HG03439 (cell line): ENCODE measurements around the gene LCP2.

ENCODE experiments used
- ATAC-seq: cut with Tn5 transposase; IDR thresholded peaks from one replicate; pipeline ENCODE4 v1.9.1; 2021; ENCODE audit warnings: mild to moderate bottlenecking, moderate library complexity; ENCODE audit not compliant: unreplicated experiment

Gene LCP2

DNA sequence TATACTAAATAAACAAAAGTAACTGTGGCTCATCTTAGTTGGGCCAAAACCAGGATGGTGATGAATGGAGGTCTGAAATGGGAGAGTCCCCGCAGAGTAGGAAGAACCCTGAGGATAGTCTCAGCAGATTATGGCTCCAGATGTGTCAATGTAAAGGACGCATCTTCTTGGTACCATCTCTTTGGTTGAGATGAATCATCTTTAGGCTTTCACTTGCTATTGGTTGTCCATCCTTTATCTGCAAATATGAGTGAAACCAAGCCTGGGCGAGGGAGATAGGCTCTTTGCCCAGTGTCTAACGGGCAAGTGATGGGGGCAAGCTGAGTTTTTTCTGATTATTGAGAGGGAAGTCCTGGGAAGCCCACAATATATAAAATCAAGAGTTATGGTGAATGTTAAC is 19.4 kb upstream of the LCP2 start:
- ATAC-seq = no peak

DNA sequence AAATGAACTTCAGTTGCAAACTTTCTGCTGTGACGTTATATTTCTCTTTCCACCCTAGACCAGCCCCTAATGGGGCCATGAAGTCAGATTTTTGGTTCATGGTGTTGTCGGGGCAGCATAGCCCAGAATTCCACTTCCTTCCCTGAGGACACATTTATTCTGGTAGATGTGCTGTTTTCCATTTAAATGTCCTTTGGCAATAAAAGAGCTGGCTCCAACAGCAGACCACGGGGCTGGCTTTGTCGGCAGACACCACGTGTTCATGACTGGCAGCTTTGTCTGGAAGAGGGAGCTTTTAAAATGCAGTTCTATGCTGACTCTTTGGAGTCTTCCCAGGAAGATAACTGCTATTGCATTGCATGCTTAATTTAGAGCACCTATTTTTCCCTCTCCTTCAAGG is 17.6 kb upstream of the LCP2 start:
- no peak for ATAC-seq

DNA sequence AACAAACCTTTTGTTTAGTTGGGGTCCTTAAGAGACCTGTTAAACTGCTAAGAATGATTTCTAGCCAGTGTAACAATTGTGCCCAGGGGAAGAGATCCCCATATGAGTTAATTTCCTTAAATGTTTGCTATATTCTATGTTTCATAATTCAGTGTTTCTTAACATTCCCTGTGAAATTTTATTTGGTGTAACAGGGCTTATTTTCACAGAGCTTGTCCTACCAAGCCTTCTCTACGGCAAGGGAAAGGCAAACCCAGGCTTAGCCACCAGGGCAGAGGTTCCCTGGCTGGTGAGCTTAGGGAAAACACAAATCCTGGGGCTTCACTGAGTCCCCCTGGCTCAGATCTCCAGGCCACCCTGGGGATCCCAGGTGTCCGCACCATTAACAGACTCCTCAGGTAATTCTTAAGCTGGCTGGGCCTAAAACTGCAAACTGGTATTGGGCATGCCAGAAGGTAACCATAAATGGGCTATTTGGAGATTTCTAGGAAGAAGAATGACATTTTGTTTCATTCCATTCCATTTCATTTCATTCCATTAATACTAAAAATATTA is 17.0 kb upstream of the LCP2 start:
- ATAC-seq = no peak

DNA sequence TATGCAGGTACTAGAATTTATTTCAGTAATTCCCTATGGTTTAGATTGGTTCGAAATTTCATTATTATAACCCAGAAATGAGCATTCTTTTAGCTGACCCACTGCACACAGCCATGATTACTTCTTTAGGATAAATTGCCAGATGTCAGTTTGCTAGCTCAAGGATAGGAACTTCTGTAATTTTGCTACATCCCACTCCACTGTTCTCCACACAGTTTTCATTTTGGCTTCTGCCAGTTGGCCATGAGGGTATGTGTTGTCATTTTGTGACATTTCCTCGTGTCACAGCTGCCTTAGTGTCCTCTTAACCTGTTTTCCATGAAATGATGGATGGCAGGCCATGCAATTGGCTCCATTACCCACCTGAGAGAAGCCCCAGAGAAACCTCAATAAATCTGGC is 16.2 kb upstream of the LCP2 start:
- no peak for ATAC-seq

DNA sequence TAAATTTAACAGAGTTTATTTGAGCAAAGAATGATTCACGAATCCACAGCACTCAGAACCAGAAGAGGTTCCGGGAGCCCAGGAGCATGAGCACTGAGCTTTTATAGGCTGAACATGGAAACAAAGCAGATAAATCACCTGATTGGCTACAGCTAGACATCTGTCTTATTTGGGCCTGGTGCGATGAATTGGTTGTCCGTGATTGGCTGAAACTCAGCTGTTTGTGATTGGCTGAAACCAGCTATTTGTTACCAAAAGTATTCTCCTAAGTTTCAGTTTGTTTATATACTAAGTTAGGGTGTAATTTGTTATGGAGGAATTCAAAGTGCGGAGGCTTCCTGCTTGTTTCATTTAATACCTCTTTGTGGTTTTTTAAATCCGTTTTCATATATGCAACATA is 15.8 kb upstream of the LCP2 start:
- ATAC-seq = no peak

DNA sequence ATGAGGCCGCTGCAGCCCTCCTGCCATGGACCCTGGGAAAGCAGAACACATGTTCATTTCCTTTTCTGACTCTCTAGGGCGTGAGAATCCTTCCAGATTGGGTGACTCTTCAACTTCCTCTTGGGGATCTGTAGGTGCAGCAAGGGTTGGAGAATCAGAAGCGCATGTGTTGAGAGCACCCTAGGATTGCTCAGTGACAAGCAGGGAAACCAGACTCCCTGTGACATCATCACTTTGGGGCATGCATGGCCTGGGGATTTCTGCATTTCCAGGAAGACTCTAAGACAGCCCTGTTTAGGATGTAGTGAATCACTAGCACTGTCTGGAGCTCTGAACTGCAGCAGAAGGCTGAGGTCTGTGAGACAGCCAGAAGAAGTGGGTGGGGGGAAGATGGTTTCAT is 15.1 kb upstream of the LCP2 start:
- ATAC-seq = peak; percentile 68

DNA sequence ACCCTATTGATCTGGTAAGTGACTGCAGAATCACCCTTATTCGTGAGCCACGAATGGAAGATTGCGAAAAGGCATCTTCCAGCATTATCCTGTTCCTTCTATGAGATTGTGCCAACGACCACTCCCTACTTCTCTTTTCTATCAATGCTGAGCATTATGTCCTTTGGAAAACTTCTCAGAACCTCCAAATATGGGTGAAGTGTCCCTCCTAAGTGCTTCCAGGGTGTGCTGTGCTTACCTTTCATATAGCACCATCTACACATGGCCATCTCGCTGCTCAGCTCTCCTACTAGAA is 14.7 kb upstream of the LCP2 start:
- no peak for ATAC-seq

DNA sequence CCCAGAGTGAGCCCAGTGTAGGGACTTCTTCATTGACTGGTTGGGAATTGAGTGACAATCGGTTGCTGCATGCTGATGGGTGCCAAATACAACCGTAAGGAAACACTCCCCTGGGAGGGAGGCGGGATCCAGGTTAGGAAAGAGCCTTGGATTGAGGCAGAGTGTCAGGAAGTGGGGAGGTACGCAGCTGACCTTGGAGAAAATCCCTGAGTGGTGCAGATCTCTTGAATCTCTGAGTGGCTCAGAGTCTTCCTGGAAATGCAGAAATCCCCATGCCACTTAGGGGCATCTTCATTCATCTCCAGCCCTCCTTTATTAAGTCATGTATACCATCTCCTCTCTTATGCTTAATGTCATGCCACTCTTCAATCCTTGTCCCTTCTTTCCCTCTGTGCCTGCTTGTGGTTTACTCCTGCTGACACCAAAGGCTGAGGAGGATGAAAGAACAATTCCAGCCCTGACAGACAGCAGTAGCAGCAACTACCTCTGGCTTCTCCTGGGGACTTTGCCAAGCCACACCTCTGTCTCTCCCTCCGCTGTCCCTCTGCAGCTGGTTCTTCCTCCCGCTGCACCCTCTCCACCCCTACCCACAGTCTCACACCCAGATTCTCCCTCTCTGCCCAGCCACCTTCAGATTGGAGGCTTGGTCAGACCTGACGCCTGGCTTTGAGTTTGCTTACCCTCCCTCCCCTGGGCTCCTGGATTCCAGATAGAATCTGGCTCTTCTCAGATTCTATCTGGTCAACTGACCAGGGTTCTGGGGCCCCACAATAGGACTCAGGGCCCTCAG is 14.1 kb upstream of the LCP2 start:
- ATAC-seq = no peak

DNA sequence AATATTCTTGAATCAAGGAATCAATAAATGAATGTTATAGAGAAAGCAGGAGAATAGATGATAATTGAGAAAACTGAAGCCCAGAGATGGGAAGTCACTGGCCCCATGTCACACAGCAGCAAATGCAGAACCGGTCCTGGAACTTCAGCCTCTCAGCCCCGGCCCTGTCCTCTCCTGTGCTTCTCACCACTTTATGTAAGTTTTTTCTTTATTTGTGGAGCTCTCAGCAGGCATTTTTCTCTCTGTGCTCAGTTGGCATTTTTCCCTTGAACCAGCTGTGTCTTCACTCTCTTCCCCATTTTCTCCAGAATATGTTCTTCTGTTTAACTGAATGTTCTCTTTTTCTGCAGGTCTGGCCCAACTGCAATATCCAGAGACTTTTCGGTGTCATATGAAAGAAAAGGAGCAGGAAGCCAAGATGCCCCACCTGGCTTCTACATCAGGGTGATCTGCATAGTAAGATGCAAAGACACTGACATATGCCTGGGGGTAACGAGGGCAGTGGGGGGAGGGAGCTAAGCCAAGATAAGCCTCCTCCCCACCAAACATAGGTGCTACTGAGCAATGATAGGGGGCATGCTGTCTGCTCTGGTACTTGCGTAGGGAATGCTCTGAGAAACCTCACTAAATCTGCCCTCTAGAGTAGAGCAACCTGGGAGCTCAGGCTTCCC is 12.8 kb upstream of the LCP2 start:
- no peak for ATAC-seq

DNA sequence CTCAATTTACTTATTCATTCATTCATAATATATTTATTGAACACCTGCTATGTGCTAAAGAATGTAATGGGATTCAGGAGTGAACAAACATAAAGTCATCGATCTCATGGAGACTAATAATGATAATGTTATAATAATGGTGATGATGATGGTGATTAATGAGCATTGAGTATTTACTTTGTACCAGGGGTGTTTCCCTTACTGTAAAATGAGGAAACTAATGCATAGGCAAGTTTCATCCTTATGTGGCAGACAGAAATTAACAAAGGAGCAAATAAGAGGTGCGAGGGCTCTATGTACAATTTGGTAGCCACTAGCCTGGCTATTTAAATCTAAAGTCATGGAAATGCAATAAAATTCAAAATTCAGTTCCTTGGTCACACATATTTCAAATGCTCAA is 11.1 kb upstream of the LCP2 start:
- no peak for ATAC-seq

DNA sequence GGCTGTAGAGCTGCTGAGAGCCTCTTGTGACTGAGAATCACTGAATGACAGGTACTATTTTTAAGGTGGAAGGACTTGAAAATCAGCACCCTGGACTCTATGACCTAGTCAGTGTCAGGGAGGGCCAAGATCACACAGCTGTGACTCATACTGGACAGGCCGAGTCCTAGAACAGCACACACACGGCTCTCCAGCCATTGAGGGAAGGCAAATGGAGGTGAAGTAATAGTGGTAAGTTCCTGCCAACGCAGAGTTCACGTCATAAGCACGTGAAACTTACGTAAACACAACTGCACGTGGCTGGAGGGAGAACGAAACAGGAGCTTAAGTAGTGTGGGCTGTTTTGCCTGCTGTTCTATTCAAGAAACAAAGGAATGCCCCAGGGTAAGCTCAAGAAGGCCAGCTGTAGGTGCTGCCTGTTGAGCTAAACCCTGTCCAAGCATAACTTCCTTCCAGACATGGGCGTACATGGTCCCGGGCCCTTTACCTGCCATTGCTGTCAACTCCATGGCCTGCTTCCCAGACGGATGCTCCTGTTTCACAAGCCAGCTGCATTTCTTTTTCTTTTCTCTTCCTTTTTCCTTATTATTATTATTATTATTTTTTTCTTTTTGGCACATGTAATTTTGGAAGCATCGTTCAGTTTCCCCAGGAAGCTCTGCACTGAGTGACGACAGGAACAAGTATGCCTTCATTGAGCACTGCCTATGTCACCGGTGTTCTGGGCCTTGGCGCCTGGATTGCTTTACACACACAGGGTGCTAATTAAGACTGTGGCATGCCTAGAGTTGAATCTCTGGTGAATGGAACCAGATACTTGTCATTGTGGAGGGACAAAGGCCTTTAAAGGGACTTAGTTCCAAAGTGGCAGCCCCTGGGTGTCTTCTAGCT is 10.2 kb upstream of the LCP2 start:
- ATAC-seq = no peak

DNA sequence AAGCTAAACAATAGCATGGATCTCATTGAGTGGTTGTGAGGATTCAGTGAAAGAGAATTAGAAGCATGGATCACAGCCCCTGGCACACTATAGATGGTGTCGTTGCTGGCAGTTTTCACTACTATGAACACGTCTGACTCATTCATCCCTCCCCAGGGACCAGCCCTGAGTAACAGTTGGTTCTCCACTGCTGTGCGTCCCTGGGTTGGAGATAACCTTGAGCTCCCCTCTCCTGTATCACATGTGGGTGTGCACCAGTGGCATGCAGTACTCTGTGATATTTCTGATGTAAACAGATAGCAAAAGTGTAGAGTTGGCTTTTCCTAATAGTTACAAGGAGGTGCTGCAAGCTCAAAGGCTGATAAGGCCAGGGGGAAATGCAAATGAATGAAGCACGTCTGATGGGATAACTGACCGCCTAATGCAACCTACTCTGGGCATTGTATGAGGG is 8.8 kb upstream of the LCP2 start:
- peak; percentile 73 for ATAC-seq

DNA sequence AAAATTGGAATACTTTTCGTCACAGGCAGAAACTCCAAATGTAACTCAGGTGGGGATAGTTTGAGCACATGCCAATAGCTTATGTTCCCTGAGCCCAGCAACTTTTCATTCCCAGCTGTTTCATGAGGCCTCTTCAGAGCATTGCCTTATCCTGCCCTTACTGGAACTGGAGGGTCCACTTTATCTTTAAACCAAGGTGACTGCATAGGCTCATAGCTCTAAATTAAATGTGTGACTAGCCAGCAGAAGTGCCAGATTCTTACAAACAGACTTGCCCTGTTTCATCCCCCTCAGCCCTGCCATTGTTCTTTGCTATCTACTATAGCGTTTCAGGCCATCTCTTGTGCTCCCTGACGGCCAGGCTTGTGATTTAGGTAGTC is 8.1 kb upstream of the LCP2 start:
- no peak for ATAC-seq

DNA sequence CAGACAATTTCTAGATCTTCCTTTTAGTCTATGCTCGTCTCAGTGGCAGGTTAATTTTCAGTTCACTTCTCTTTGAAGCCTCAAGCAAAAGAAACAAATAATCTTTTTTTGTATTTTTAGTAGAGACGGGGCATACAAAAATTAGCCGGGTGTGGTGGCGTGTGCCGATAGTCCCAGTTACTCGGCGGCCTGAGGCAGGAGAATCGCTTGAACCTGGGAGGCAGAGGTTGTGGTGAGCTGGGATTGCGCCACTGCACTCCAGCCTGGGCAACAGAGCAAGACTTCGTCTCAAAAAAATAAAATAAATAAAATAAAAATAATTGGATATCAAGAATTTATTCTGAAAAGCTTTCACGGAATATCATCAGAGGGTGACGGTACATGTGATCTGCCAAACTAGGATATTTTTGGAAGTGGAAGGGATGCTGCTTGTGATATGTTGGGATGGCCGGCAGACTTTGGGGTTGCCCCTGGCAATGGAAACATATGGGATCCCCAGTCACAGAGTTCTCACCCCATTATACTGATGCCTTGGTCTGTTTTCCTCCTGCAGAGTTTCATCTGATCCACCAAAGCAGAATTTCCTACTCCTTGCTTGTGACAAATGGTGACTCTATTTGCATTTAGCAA is 7.6 kb upstream of the LCP2 start:
- ATAC-seq = no peak

DNA sequence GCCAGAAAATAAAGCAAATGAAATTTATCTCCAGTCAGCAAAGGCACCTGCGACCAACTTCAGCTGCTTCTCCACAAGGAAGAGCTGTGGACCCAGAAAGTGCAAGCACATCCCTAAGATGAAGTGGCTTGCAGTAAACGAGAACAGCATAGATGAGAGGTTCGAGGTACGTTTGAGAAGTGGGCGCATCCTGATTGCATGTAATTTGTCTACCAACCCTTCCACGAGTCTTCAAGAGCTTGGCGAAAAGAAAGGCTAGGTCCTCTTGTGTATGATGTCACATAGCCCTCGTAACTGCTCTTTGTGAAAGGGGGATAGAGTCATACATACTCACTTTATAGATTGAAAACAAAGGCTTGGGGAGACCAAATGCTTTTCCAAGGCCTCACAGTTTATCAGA is 6.0 kb upstream of the LCP2 start:
- no peak for ATAC-seq

DNA sequence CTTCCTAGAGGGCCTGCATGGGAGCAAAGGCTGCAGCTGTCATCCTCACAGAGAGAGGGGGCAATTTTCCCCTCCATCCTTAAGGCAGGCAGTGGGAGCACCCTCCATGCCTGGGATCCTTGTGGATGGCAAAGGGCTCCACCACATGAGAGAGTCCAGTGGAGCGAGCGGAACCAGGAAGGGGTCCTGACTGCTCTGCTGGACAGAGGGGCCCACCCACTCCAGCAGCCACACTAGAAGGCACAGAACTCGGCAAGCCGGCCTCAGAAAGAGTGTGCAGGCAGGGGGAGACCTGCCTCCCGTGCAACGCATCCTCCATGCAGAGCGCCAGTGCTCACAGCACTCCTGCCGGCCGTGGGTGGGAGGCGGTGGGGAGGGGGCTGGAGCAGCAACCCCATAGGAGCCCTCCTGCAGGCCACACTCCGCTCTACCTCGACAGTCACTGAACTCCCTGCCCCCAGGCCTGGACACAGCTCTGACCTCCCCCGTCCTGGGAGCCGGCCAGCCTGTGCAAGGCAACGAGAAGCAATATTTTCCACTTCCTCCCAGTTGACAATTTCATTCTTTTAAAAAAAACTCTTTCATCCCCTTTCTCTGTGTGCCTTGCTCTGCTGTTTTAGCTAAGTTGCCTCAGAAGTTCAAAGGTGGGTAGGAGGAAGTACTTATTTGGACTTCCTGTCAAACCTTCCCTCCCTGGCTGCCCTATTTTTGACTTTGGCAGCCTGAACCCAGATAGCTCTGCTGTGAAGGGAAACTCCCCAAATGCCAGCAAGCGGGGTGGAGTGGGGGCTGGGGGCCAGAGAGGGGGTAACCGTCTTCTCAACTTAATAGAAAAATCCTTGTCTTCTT is 5.3 kb upstream of the LCP2 start:
- peak; percentile 51 for ATAC-seq

DNA sequence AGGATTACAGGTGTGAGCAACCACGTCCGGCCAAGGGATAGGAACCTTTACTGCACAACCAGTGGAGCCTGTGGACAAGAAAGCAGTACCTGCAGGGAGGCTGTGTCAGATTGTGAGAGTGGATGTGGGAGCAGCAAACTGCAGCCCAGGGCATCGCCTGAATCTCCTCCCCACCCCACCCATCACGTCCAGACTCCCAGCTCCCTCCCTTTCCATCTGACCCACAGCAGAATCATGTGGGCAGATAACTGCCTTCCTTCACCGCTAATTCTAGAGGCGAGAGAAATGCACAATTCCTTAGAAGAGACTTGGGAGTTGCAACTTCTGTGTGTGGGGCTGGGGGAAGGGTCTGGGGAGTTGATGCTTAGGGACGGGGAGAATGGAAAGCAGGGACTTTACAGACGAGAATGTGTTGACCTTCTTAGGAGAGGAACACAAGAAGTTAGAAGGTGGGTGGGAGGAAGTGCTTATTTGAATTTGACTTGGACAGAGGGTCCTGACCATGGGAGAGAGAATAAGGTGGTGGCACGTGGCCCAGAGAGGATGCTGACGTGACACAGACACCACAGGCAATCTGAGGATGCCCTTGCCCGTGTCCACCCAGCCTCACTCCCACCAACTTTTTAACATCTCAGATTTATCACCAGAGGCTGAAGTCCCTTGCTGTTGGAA is 4.5 kb upstream of the LCP2 start:
- ATAC-seq = no peak

DNA sequence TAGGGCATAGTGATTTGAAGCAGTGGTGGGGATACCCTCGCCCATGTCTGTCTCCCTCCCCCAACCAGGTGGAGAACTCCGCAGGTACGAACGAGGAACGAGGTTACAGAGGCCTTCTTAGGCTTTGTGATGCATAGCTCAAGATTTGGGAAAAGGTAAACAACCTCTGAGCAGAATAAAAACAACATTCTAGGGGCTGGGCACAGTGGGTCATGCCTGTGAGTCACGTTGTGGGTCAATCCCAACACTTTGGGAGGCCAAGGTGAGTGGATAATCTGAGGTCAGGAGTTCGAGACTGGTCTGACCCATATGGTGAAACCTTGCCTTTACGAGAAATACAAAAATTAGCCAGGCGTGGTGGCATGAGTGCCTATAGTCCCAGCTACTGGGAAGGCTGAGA is 3.6 kb upstream of the LCP2 start:
- no peak for ATAC-seq

DNA sequence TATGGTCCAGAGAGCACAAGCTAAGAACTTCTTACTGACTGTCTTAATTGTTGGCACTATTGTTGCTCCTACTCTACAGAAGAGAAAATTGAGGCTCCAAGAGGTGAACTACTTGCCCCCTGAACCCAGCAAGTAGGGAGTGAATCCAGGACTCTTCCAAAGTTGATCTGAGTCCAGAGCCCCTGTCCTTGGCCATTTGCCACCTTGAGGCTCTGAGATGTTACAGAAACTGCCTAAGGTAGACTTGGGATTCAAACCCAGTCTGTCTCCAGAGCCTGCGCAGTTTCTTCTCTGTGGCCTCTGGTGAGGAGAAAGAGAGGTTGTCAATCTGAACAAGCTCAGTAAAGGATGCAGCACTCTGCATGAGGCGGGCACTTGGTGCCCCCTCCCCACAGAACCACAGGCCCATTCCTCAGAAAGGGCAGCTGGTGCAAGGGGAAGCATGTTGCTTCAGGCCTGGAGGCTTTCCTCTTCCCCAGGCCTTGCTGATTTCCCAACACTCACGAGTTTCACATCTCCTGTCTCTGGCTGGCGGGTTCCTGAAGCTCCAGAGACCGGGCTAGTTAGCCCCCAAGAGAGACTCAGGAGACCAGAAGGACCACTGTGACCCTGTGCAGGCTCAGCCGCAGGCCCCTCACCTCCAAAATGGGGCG is 2.9 kb upstream of the LCP2 start:
- ATAC-seq = no peak
